ENCODE measurements around the gene SRRM3. TPM values are rescaled to one million over a fixed set of nuclear protein-coding genes. Genes with fewer than 3 reads are reported as not detected.

Gene SRRM3
- polyA plus RNA-seq, 2 of the 4 experiments (the other 2 are of a cell fraction), result 2.4 to 7.0 TPM

GRCh38 chr7:76216381-76217082 lies 14.8 kb downstream of the SRRM3 start:
- H3K27ac ChIP-seq, result no peak overlapping the region
- ChIA-PET CTCF (interaction anchor here (1.0 to 1.8 kb wide), 3 partner anchors 14 to 46 kb away, joined by 3 to 6 read pairs (median 4); no protein-coding TSS in a partner anchor), POLR2A (no interaction called here)
- H3K4me3 ChIP-seq, result no peak overlapping the region
- WGBS (ENCODE audit: missing lambda C conversion rate), result 16% methylated on average over 9 of the region's 9 CpGs
- no peak for TF ChIP-seq FOXS1 (CRISPR knock-in tag; IDR thresholded peaks at IDR 0.05)
- TF ChIP-seq REST (IDR thresholded peaks at IDR 0.05), result no peak
- no peak for TF ChIP-seq ZNF302 (CRISPR knock-in tag; IDR thresholded peaks at IDR 0.05)
- no peak for TF ChIP-seq RAD21 (conservative IDR thresholded peaks at IDR 0.05 in 1 of 2, IDR thresholded peaks at IDR 0.05 in 1 of 2)
- FAIRE-seq, result no peak
- no peaks in the 10 kb centered on the region for H3K9me3 ChIP-seq
- no peak overlapping the region for H3K4me2 ChIP-seq
- ATAC-seq, result no peak
- H3K4me1 ChIP-seq, result peaks cover 9% of the 10 kb centered on the region
- no peak for DNase-seq (ENCODE audit: low read depth in 1 of 2, low spot score in 1 of 2)

GRCh38 chr7:76217942-76218566 lies 16.4 kb downstream of the SRRM3 start:
- Histone ChIP-seq H3K4me3 (no peak overlapping the region), H3K4me1 (peaks cover 9% of the 10 kb centered on the region), H3K4me2 (no peak overlapping the region), H3K9me3 (no peaks in the 10 kb centered on the region), H3K27ac (no peak overlapping the region)
- FAIRE-seq (no peak), ATAC-seq (no peak), DNase-seq (ENCODE audit: low read depth in 1 of 2, low spot score in 1 of 2) (no peak)
- TF ChIP-seq KDM5A (IDR thresholded peaks at IDR 0.05) (no peak), CBX2 (IDR thresholded peaks at IDR 0.05; ENCODE audit: borderline replicate concordance, low read depth) (no peak), NFE2L2 (conservative IDR thresholded peaks at IDR 0.05; ENCODE audit: low read length) (no peak), RAD21 (conservative IDR thresholded peaks at IDR 0.05 in 1 of 2, IDR thresholded peaks at IDR 0.05 in 1 of 2) (no peak), JUNB (IDR thresholded peaks at IDR 0.05) (no peak), FOXS1 (CRISPR knock-in tag; IDR thresholded peaks at IDR 0.05) (no peak), ZNF302 (CRISPR knock-in tag; IDR thresholded peaks at IDR 0.05) (no peak), CHD4 (IDR thresholded peaks at IDR 0.05; ENCODE audit: borderline replicate concordance) (no peak), SREBF2 (IDR thresholded peaks at IDR 0.05) (no peak)
- ChIA-PET POLR2A (no interaction called here), CTCF (interaction anchor here (0.6 to 1.8 kb wide), 7 partner anchors 15 to 1322 kb away, joined by 3 to 6 read pairs (median 4); partner anchors contain the start of gene SRRM3)
- 46% methylated on average over 6 of the region's 6 CpGs for WGBS (ENCODE audit: missing lambda C conversion rate)

- TF ChIP-seq RARB (CRISPR knock-in tag; IDR thresholded peaks at IDR 0.05), result no peak
- TF ChIP-seq RFX5 (IDR thresholded peaks at IDR 0.05), result no peak
- TF ChIP-seq ZFP36 (IDR thresholded peaks at IDR 0.05; ENCODE audit: borderline replicate concordance, partially characterized antibody), result peak; percentile 99
- TF ChIP-seq ATOH8 (CRISPR knock-in tag; IDR thresholded peaks at IDR 0.05; ENCODE audit: low read depth), result no peak
- no peak for TF ChIP-seq MAFK (IDR thresholded peaks at IDR 0.05; ENCODE audit: partially characterized antibody)
- TF ChIP-seq HOXB13 (CRISPR knock-in tag; IDR thresholded peaks at IDR 0.05; ENCODE audit: low read depth), result no peak
- TF ChIP-seq RAD21 (conservative IDR thresholded peaks at IDR 0.05 in 1 of 2, IDR thresholded peaks at IDR 0.05 in 1 of 2), result peak; percentile 31 to 56; a peak in 3 of 5 replicates
- no peak for TF ChIP-seq ZNF302 (CRISPR knock-in tag; IDR thresholded peaks at IDR 0.05)
- TF ChIP-seq SMC3 (IDR thresholded peaks at IDR 0.05), result peak; percentile 29; the same call in 1 of the 3 replicates
- ChIA-PET POLR2A (no interaction called here), CTCF (interaction anchor here (0.7 to 4.3 kb wide), 13 partner anchors 9 to 93 kb away, joined by 3 to 25 read pairs (median 5); partner anchors contain the start of gene SRRM3)
- DNase-seq (ENCODE audit: low read depth in 1 of 2, low spot score in 1 of 2) (peak in 1 of 2 experiments; percentile 73), FAIRE-seq (no peak), ATAC-seq (peak; percentile 63 to 69)
- Histone ChIP-seq H3K27ac (peak overlapping the region in 1 of 2 experiments; percentile 35; a peak in 3 of 6 replicates), H3K9me3 (no peaks in the 10 kb centered on the region), H3K4me1 (peaks cover 12% of the 10 kb centered on the region), H3K4me2 (peak overlapping the region; percentile 62), H3K4me3 (no peak overlapping the region)
- WGBS (ENCODE audit: missing lambda C conversion rate), result 23% methylated on average over 16 of the region's 16 CpGs
Measured at GRCh38 chr7:76220185-76221057, 18.7 kb downstream of the SRRM3 start.
